HT1080 (cell line): ENCODE data around the gene RSPRY1. TPM values are rescaled to one million over a fixed set of nuclear protein-coding genes. Genes with fewer than 3 reads are reported as not detected.

Source experiments
- total RNA-seq: library from RNA; depleted of rRNA; stranded (reverse); fragments of >200 nt; shearing (Covaris generic); gene quantifications from 2 replicates; pipeline ENCODE4 v1.2.3, GENCODE V29; 2014; rRNA removed

The RSPRY1 gene
- total RNA-seq, 1 experiment from 2014 or later: 36.6 TPM

Other genes with a start within 250 kb of the RSPRY1 start
- gene CETP, start 224.4 kb upstream of the RSPRY1 start, total RNA-seq: not detected in 2 replicates
- 13.6 and 14.3 TPM in 2 replicates for gene NLRC5, start 196.8 kb upstream of the RSPRY1 start, total RNA-seq
- gene CPNE2, start 93.7 kb upstream of the RSPRY1 start, total RNA-seq: 36.1 and 51.5 TPM in 2 replicates
- 89.3 and 102 TPM in 2 replicates for gene PSME3IP1, start 290 bp upstream of the RSPRY1 start, total RNA-seq
- gene ARL2BP, start 58.9 kb downstream of the RSPRY1 start, total RNA-seq: 55.3 and 70.5 TPM in 2 replicates
- 0.20 and 1.3 TPM in 2 replicates for gene PLLP, start 98.3 kb downstream of the RSPRY1 start, total RNA-seq
- not detected in 2 replicates for gene CCL22, start 172.5 kb downstream of the RSPRY1 start, total RNA-seq
- 0.03 and 0.07 TPM in 2 replicates for gene CX3CL1, start 186.2 kb downstream of the RSPRY1 start, total RNA-seq
- gene CCL17, start 218.4 kb downstream of the RSPRY1 start, total RNA-seq: not detected in 2 replicates